HepG2 (cell line): ENCODE results near the gene ZNHIT6. TPM values are rescaled to one million over a fixed set of nuclear protein-coding genes. Genes with fewer than 3 reads are reported as not detected.

ENCODE experiments used
- BHLHE40 ChIP-seq: IDR thresholded peaks from 2 replicates; pipeline ENCODE4 v1.6.1; 2011; ENCODE audit warnings: low read length, improper control_type of control experiment
- CBX1 ChIP-seq: IDR thresholded peaks from one replicate; pipeline ENCODE4 v1.6.1; 2016; ENCODE audit warnings: antibody characterized with exemption, low read depth
- CCDC6 ChIP-seq: sonication (generic); formaldehyde crosslinking; IDR thresholded peaks from 2 replicates; pipeline ENCODE4 v1.8.1; 2022; ENCODE audit warnings: mild to moderate bottlenecking, missing genetic modification reagents, moderate library complexity
- ELF1 ChIP-seq: sonication (generic); formaldehyde crosslinking; IDR thresholded peaks from 2 replicates; pipeline ENCODE4 v1.4.0; 2020; ENCODE audit warnings: missing genetic modification reagents
- IRF2 ChIP-seq: IDR thresholded peaks from 2 replicates; pipeline ENCODE4 v1.6.1; 2018; ENCODE audit warnings: missing genetic modification reagents, missing compliant biosample characterization
- KLF12 ChIP-seq: sonication (generic); formaldehyde crosslinking; IDR thresholded peaks from 2 replicates; pipeline ENCODE4 v1.4.0; 2020; ENCODE audit warnings: missing genetic modification reagents, borderline replicate concordance
- MATR3 ChIP-seq: sonication (generic); formaldehyde crosslinking; IDR thresholded peaks from 2 replicates; pipeline ENCODE4 v1.4.0; 2020; ENCODE audit warnings: missing genetic modification reagents
- MBD4 ChIP-seq: IDR thresholded peaks from 2 replicates; pipeline ENCODE4 v1.6.1; 2012; ENCODE audit warnings: low read length, inconsistent platforms, borderline replicate concordance
- NFIB ChIP-seq: sonication (generic); formaldehyde crosslinking; IDR thresholded peaks from 2 replicates; pipeline ENCODE4 v1.9.0; 2021; ENCODE audit warnings: missing genetic modification reagents, mild to moderate bottlenecking, borderline replicate concordance
- NFIC ChIP-seq: IDR thresholded peaks from 2 replicates; pipeline ENCODE4 v1.6.1; 2012; ENCODE audit warnings: mild to moderate bottlenecking, low read length, inconsistent platforms
- PITX1 ChIP-seq: sonication (generic); formaldehyde crosslinking; IDR thresholded peaks from 2 replicates; pipeline ENCODE4 v1.5.1; 2020; ENCODE audit warnings: mild to moderate bottlenecking, missing genetic modification reagents
- SMC3 ChIP-seq: IDR thresholded peaks from 2 replicates; pipeline ENCODE4 v1.6.1; 2011; ENCODE audit warnings: low read length, improper control_type of control experiment
- TEAD3 ChIP-seq: optimal IDR thresholded peaks from 2 replicates; pipeline ENCODE3; 2016; ENCODE audit warnings: borderline replicate concordance
- XRCC5 ChIP-seq: fragments of 200-400 bp; formaldehyde crosslinking; optimal IDR thresholded peaks from 2 replicates; pipeline ENCODE3; 2017; ENCODE audit warnings: mild to moderate bottlenecking, low read length
- ZNF264 ChIP-seq: sonication (generic); formaldehyde crosslinking; IDR thresholded peaks from 2 replicates; pipeline ENCODE4 v1.4.0; 2020; ENCODE audit warnings: missing genetic modification reagents
- ZNF292 ChIP-seq: sonication (generic); formaldehyde crosslinking; IDR thresholded peaks from 2 replicates; pipeline ENCODE4 v1.8.1; 2022; ENCODE audit warnings: mild to moderate bottlenecking, low read depth, missing genetic modification reagents, borderline replicate concordance
- ZNF367 ChIP-seq: sonication (generic); formaldehyde crosslinking; IDR thresholded peaks from 2 replicates; pipeline ENCODE4 v1.4.0; 2020; ENCODE audit warnings: missing genetic modification reagents, borderline replicate concordance
- ZNF432 ChIP-seq: sonication (generic); formaldehyde crosslinking; IDR thresholded peaks from 2 replicates; pipeline ENCODE4 v1.5.0; 2020; ENCODE audit warnings: missing genetic modification reagents, mild to moderate bottlenecking, borderline replicate concordance
- ZNF614 ChIP-seq: IDR thresholded peaks from 2 replicates; pipeline ENCODE4 v1.6.1; 2018; ENCODE audit warnings: missing biosample characterization, missing genetic modification reagents, inconsistent platforms, borderline replicate concordance
- ZNF704 ChIP-seq: sonication (generic); formaldehyde crosslinking; IDR thresholded peaks from 2 replicates; pipeline ENCODE4 v1.8.1; 2023; ENCODE audit warnings: mild to moderate bottlenecking, inconsistent platforms, moderate library complexity, missing genetic modification reagents, borderline replicate concordance
- ZNF879 ChIP-seq: sonication (generic); formaldehyde crosslinking; IDR thresholded peaks from 2 replicates; pipeline ENCODE4 v1.8.1; 2023; ENCODE audit warnings: missing genetic modification reagents
- ZNF891 ChIP-seq: sonication (generic); formaldehyde crosslinking; IDR thresholded peaks from 2 replicates; pipeline ENCODE4 v1.5.0; 2020; ENCODE audit warnings: mild to moderate bottlenecking, missing genetic modification reagents
- polyA plus RNA-seq, 8 experiments: library from polyadenylated mRNA; depleted of rRNA in 3 of 8; stranded (reverse) in 7 of 8; unstranded in 1 of 8; fragments of >200 nt; fragmentation: Illumina TruSeq in 4 of 8; extraction: Trizol in 4 of 8; gene quantifications; 2 replicates each; pipeline versions ENCODE4 v1.2.1 to v1.2.3, GENCODE V29; 2011 to 2016; ENCODE audit warnings: low read depth in 4 of 8, missing spikeins in 1 of 8, mixed read lengths in 1 of 8; ENCODE audit not compliant: insufficient read depth in 1 of 8
- total RNA-seq, 5 experiments: library from RNA; depleted of rRNA; stranded (reverse); fragments of >200 nt; fragmentation: Illumina TruSeq; extraction: Trizol; gene quantifications; 2 replicates each; pipeline ENCODE4 v1.2.3, GENCODE V29; 2016; ENCODE audit warnings: low read depth in 1 of 5
- TF ChIP-seq, protein P1 (sequence below): sonication (generic); formaldehyde crosslinking; IDR thresholded peaks from 2 replicates; pipeline ENCODE4 v1.5.1; 2020; ENCODE audit warnings: mild to moderate bottlenecking, moderate library complexity, missing genetic modification reagents
- TF ChIP-seq, protein P2 (sequence below): sonication (generic); formaldehyde crosslinking; IDR thresholded peaks from 2 replicates; pipeline ENCODE4 v1.8.1; 2023; ENCODE audit warnings: missing genetic modification reagents, mild to moderate bottlenecking, borderline replicate concordance
- TF ChIP-seq, protein P3 (sequence below): sonication (generic); formaldehyde crosslinking; IDR thresholded peaks from 2 replicates; pipeline ENCODE4 v1.4.0; 2020; ENCODE audit warnings: mild to moderate bottlenecking, missing genetic modification reagents
- TF ChIP-seq, protein P4 (sequence below): sonication (generic); formaldehyde crosslinking; IDR thresholded peaks from 2 replicates; pipeline ENCODE4 v1.5.1; 2020; ENCODE audit warnings: missing genetic modification reagents, mild to moderate bottlenecking, borderline replicate concordance

The ZNHIT6 gene
- total and polyA plus RNA-seq, 2 of the 13 experiments (the other 11 are each of a cell fraction or from before 2014, with no cell fraction given), result 6.0 to 15.2 TPM

DNA sequence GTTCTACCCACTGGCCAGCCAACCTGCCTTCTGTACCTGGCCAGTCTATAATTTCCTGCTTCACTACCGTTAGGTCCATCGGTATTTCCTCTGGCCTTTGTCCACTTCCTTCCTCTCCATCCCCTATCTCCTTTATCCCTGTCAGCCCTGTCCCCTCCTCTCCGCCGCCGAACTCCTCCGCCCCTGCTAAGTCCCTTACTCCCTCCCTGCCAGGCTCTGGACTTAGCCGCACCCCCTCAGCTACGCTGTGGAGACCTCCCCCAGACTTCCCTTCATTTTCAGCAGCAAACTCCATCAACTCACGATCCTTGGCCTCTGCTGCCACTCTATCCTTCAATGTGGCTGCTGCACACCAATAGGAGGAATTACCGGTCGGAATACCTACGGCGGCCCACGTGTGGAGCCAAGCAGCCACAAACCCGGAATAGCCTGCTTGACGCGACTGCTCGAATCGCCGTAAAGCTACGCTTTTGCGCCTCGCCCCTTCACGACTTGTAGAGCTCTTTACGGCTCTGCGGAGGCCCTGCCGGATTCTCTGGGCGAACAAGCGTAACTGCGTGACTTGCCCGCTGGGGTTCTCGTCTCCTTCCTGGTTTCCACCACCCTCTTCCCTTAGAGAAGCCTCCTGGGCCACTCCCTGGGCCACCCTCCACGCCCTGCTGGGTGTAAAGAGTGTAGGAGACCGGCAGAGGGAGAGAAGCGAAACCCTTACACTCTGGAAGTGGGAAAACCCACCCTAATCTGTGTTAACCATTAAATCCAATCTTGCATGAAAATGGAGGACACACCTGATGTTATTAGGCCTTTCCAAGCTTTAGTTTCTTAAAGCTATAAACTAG lies at the start of gene ZNHIT6 (continued):
- no peak for TF ChIP-seq MBD4
- TF ChIP-seq, protein P1, sequence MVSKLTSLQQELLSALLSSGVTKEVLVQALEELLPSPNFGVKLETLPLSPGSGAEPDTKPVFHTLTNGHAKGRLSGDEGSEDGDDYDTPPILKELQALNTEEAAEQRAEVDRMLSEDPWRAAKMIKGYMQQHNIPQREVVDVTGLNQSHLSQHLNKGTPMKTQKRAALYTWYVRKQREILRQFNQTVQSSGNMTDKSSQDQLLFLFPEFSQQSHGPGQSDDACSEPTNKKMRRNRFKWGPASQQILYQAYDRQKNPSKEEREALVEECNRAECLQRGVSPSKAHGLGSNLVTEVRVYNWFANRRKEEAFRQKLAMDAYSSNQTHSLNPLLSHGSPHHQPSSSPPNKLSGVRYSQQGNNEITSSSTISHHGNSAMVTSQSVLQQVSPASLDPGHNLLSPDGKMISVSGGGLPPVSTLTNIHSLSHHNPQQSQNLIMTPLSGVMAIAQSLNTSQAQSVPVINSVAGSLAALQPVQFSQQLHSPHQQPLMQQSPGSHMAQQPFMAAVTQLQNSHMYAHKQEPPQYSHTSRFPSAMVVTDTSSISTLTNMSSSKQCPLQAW (CRISPR knock-in tag), result peak; percentile 93
- no peak; the same call in 1 of the 2 replicates for TF ChIP-seq SMC3
- TF ChIP-seq ZNF891 (CRISPR knock-in tag), result peak; percentile 66; the same call in 1 of the 2 replicates
- no peak for TF ChIP-seq ZNF704
- peak; percentile 68 for TF ChIP-seq XRCC5
- peak; percentile 78; the same call in 1 of the 2 replicates for TF ChIP-seq ZNF292 (CRISPR knock-in tag)
- TF ChIP-seq, protein P2, sequence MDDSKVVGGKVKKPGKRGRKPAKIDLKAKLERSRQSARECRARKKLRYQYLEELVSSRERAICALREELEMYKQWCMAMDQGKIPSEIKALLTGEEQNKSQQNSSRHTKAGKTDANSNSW, result no peak
- TF ChIP-seq CCDC6 (CRISPR knock-in tag), result peak; percentile 47; the same call in 1 of the 2 replicates
- TF ChIP-seq PITX1, result peak; percentile 87
- no peak for TF ChIP-seq BHLHE40
- TF ChIP-seq ZNF367, result no peak
- TF ChIP-seq ZNF432 (CRISPR knock-in tag), result no peak
- TF ChIP-seq ZNF879 (CRISPR knock-in tag), result no peak
- TF ChIP-seq, protein P3, sequence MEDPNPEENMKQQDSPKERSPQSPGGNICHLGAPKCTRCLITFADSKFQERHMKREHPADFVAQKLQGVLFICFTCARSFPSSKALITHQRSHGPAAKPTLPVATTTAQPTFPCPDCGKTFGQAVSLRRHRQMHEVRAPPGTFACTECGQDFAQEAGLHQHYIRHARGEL (CRISPR knock-in tag), result no peak
- TF ChIP-seq, protein P4, sequence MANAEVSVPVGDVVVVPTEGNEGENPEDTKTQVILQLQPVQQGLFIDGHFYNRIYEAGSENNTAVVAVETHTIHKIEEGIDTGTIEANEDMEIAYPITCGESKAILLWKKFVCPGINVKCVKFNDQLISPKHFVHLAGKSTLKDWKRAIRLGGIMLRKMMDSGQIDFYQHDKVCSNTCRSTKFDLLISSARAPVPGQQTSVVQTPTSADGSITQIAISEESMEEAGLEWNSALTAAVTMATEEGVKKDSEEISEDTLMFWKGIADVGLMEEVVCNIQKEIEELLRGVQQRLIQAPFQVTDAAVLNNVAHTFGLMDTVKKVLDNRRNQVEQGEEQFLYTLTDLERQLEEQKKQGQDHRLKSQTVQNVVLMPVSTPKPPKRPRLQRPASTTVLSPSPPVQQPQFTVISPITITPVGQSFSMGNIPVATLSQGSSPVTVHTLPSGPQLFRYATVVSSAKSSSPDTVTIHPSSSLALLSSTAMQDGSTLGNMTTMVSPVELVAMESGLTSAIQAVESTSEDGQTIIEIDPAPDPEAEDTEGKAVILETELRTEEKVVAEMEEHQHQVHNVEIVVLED (CRISPR knock-in tag), result peak; percentile 82
- 0 out of 2 replicates have a peak, but pooled peaks have one; percentile 65 for TF ChIP-seq KLF12 (CRISPR knock-in tag)
- TF ChIP-seq TEAD3 (CRISPR knock-in tag), result peak; percentile 78
- 0 out of 2 replicates have a peak, but pooled peaks have one; percentile 25 for TF ChIP-seq ZNF264
- TF ChIP-seq NFIB (CRISPR knock-in tag), result no peak
- TF ChIP-seq ZNF614, result peak; percentile 91
- peak; percentile 96 for TF ChIP-seq IRF2 (CRISPR knock-in tag)
- no peak for TF ChIP-seq NFIC
- TF ChIP-seq MATR3 (CRISPR knock-in tag), result no peak
- TF ChIP-seq CBX1, result peak; percentile 37
- TF ChIP-seq ELF1 (CRISPR knock-in tag), result peak; percentile 96
